WTC11 (cell line): Measurements from ENCODE around the gene HSH2D. TPM values are rescaled to one million over a fixed set of nuclear protein-coding genes. Genes with fewer than 3 reads are reported as not detected.

ENCODE experiments used
- ATAC-seq: fragments of 200-7000 bp; cut with Tn5 transposase; 2 replicates; pipeline ENCODE4 v1.10.0; 2021; ENCODE audit warnings: mild to moderate bottlenecking, moderate library complexity
- CTCF ChIA-PET: fragments of 300-600 bp; sonication (Branson Sonifier 250); formaldehyde crosslinking; loops from one replicate; lab custom pipeline; 2021; ENCODE audit warnings: antibody characterized with exemption; lab: Charles Lee
- POLR2A ChIA-PET: fragments of 350-600 bp; sonication (Branson Sonifier 250); formaldehyde crosslinking; loops from one replicate; lab custom pipeline; 2021; ENCODE audit warnings: antibody characterized with exemption; lab: Charles Lee
- DNase-seq: peaks from one replicate; pipeline ENCODE4 v3.0.0; 2021; ENCODE audit warnings: low spot score
- H3K27ac Mint-ChIP-seq: 2 replicates; pipeline ENCODE4 v1.8.0; 2021; ENCODE audit warnings: mixed read lengths
- H3K27me3 Mint-ChIP-seq: 2 replicates; pipeline ENCODE4 v1.8.0; 2021; ENCODE audit warnings: low read depth, mild to moderate bottlenecking, moderate library complexity, mixed read lengths
- H3K36me3 Mint-ChIP-seq: 2 replicates; pipeline ENCODE4 v1.8.0; 2021; ENCODE audit warnings: mixed read lengths
- H3K4me1 Mint-ChIP-seq: 2 replicates; pipeline ENCODE4 v1.8.0; 2022; ENCODE audit warnings: mixed read lengths
- H3K4me3 Mint-ChIP-seq: 2 replicates; pipeline ENCODE4 v1.8.0; 2021; ENCODE audit warnings: mild to moderate bottlenecking, moderate library complexity, mixed read lengths
- H3K9me3 Mint-ChIP-seq: 2 replicates; pipeline ENCODE4 v1.8.0; 2021; ENCODE audit warnings: mixed read lengths
- ATF1 ChIP-seq: sonication (generic); formaldehyde crosslinking; IDR thresholded peaks from 2 replicates; pipeline ENCODE4 v1.8.1; 2023; ENCODE audit warnings: mild to moderate bottlenecking, moderate library complexity, missing genetic modification reagents
- CBFB ChIP-seq: sonication (generic); formaldehyde crosslinking; IDR thresholded peaks from 2 replicates; pipeline ENCODE4 v1.8.1; 2022; ENCODE audit warnings: mild to moderate bottlenecking, low read depth, missing genetic modification reagents
- CREM ChIP-seq: sonication (generic); formaldehyde crosslinking; IDR thresholded peaks from 2 replicates; pipeline ENCODE4 v1.8.1; 2022; ENCODE audit warnings: mild to moderate bottlenecking, missing genetic modification reagents, moderate library complexity
- GTF2I ChIP-seq: fragments of 250-450 bp; sonication (Bioruptor Pico); conservative IDR thresholded peaks from 2 replicates; pipeline ENCODE4 v1.4.0; 2021; ENCODE audit warnings: mild to moderate bottlenecking
- HMGA2 ChIP-seq: fragments of 250-450 bp; sonication (Bioruptor Pico); IDR thresholded peaks from 2 replicates; pipeline ENCODE4 v1.4.0; 2021; ENCODE audit warnings: mild to moderate bottlenecking, moderate library complexity
- KAT7 ChIP-seq: sonication (generic); formaldehyde crosslinking; IDR thresholded peaks from 2 replicates; pipeline ENCODE4 v1.8.1; 2023; ENCODE audit warnings: missing genetic modification reagents, mild to moderate bottlenecking, borderline replicate concordance
- NFATC4 ChIP-seq: fragments of 250-450 bp; sonication (Bioruptor Pico); IDR thresholded peaks from 2 replicates; pipeline ENCODE4 v1.9.0; 2021; ENCODE audit warnings: mild to moderate bottlenecking
- NR1H2 ChIP-seq: sonication (generic); formaldehyde crosslinking; IDR thresholded peaks from 2 replicates; pipeline ENCODE4 v1.9.0; 2021; ENCODE audit warnings: mild to moderate bottlenecking, moderate library complexity, missing genetic modification reagents
- NR2C2 ChIP-seq: sonication (generic); formaldehyde crosslinking; IDR thresholded peaks from 2 replicates; pipeline ENCODE4 v1.8.0; 2022; ENCODE audit warnings: mild to moderate bottlenecking, missing genetic modification reagents
- OVOL2 ChIP-seq: fragments of 250-450 bp; sonication (Bioruptor Pico); IDR thresholded peaks from 2 replicates; pipeline ENCODE4 v1.9.0; 2021; ENCODE audit warnings: mild to moderate bottlenecking, borderline replicate concordance
- RORB ChIP-seq: fragments of 250-450 bp; sonication (Bioruptor Pico); IDR thresholded peaks from 2 replicates; pipeline ENCODE4 v1.9.0; 2021; ENCODE audit warnings: mild to moderate bottlenecking
- SP1 ChIP-seq: sonication (generic); formaldehyde crosslinking; conservative IDR thresholded peaks from 2 replicates; pipeline ENCODE4 v1.8.1; 2022; ENCODE audit warnings: missing genetic modification reagents
- TP53 ChIP-seq: sonication (generic); formaldehyde crosslinking; IDR thresholded peaks from 2 replicates; pipeline ENCODE4 v1.8.1; 2023; ENCODE audit warnings: mild to moderate bottlenecking, missing genetic modification reagents
- ZBTB21 ChIP-seq: sonication (generic); formaldehyde crosslinking; IDR thresholded peaks from 2 replicates; pipeline ENCODE4 v1.8.1; 2023; ENCODE audit warnings: mild to moderate bottlenecking, missing genetic modification reagents, borderline replicate concordance
- ZNF263 ChIP-seq: sonication (generic); formaldehyde crosslinking; IDR thresholded peaks from 2 replicates; pipeline ENCODE4 v1.8.1; 2022; ENCODE audit warnings: low read depth, mild to moderate bottlenecking, moderate library complexity, missing genetic modification reagents
- total RNA-seq: library from RNA; stranded (reverse); gene quantifications from 3 replicates; pipeline ENCODE4 v1.2.3, GENCODE V29; 2021
- TF ChIP-seq, protein P1 (sequence below): fragments of 250-450 bp; sonication (Bioruptor Pico); IDR thresholded peaks from 2 replicates; pipeline ENCODE4 v2.1.2; 2022; ENCODE audit warnings: mild to moderate bottlenecking, moderate library complexity
- TF ChIP-seq, protein P2 (sequence below): fragments of 250-450 bp; sonication (Bioruptor Pico); IDR thresholded peaks from 2 replicates; pipeline ENCODE4 v1.9.0; 2021; ENCODE audit warnings: mild to moderate bottlenecking
- TF ChIP-seq, protein P3 (sequence below): sonication (generic); formaldehyde crosslinking; conservative IDR thresholded peaks from 2 replicates; pipeline ENCODE4 v1.8.1; 2023; ENCODE audit warnings: mild to moderate bottlenecking, low read depth, missing genetic modification reagents, moderate library complexity
- TF ChIP-seq, protein P4 (sequence below): sonication (generic); formaldehyde crosslinking; IDR thresholded peaks from 2 replicates; pipeline ENCODE4 v1.8.1; 2022; ENCODE audit warnings: low read depth, missing genetic modification reagents, borderline replicate concordance

The HSH2D gene
- total RNA-seq, 1 experiment from 2014 or later = 1.6 TPM

DNA sequence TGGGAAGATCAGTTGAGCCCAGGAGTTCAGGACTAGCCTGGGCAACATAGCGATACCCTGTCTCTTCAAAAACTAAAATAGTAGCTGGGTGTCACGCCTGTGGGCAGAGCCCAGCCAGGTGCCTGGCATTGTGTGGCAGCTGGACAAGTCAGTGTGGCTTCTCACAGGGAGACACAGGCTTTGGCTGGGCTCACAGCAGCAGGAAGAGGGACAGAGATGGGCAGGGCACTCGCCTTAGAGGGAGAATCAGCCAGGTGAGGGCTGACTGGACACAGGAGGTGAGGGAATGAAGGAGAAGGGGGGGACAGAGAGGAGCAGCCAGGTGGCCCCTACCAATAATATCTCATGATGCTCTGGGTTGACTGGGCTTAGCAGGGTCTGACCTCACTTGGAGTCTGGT lies 45.0 kb downstream of the HSH2D start:
- POLR2A ChIA-PET = no interaction called here
- H3K4me1 Mint-ChIP-seq = peaks cover 9% of the 10 kb centered on the region
- H3K27ac Mint-ChIP-seq = no peak overlapping the region
- no peaks in the 10 kb centered on the region; the same call in 1 of the 2 replicates for H3K27me3 Mint-ChIP-seq
- no peaks in the 10 kb centered on the region for H3K9me3 Mint-ChIP-seq
- H3K4me3 Mint-ChIP-seq = no peak overlapping the region
- peaks cover 41% of the 10 kb centered on the region for H3K36me3 Mint-ChIP-seq
- no peak for DNase-seq
- CTCF ChIA-PET = interaction anchor here (1.8 kb wide), 1 partner anchor 147 kb away, joined by 4 read pairs; no protein-coding TSS in a partner anchor
- TF ChIP-seq RORB (CRISPR knock-in tag) (no peak), ATF1 (CRISPR knock-in tag) (no peak)
- ATAC-seq = no peak

DNA sequence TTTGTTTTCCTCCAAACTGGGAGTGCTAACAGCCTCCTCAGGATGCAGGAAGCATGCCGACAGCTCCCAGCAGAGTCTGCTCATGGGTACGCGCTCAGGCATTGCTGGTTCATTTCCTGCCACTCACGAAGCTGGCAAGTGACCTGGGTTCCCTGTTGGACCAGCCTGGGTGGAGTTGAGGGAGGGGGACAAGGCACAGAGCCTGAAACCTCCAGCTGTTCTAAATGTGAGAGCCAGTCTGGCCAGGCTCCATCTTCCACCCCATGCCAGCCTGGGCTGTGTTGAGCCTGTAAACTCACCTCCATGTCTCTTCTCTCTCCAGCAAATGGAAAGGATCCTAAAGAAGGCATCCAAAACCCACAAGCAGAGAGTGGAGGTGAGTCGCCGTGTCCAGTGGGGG lies 46.7 kb downstream of the HSH2D start:
- ChIA-PET POLR2A (no interaction called here), CTCF (no interaction called here)
- DNase-seq (no peak), ATAC-seq (no peak)
- Mint-ChIP-seq H3K27ac (no peak overlapping the region), H3K4me1 (peaks cover 11% of the 10 kb centered on the region), H3K27me3 (no peaks in the 10 kb centered on the region; the same call in 1 of the 2 replicates), H3K9me3 (no peaks in the 10 kb centered on the region), H3K36me3 (peaks cover 41% of the 10 kb centered on the region), H3K4me3 (no peak overlapping the region)
- no peak for TF ChIP-seq NR1H2 (CRISPR knock-in tag)
- TF ChIP-seq, all 79 proteins: peak for 0

DNA sequence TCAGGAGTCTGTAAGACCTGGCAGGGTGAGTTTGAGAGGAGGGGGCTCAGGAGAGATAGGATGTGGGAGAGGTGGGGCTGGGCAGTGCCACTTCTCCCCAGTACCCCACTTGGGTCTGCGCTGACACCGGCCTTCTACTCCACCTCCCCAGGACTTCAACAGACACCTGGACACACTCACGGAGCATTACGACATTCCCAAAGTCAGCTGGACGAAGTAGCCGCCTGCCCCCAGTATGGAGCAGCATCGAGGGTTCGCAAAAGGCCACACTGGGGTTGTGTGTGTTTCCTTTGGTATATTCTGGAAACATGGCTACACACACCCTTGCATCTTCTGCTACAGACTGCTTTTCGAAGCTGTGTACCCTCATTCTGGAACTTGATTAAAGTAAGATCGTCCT lies 47.3 kb downstream of the HSH2D start:
- no peaks in the 10 kb centered on the region for H3K9me3 Mint-ChIP-seq
- ATAC-seq (no peak), DNase-seq (no peak)
- peaks cover 8% of the 10 kb centered on the region for H3K4me1 Mint-ChIP-seq
- peaks cover 38% of the 10 kb centered on the region for H3K36me3 Mint-ChIP-seq
- H3K27ac Mint-ChIP-seq = no peak overlapping the region
- H3K4me3 Mint-ChIP-seq = no peak overlapping the region
- ChIA-PET POLR2A (no interaction called here), CTCF (no interaction called here)
- TF ChIP-seq NR2C2 (CRISPR knock-in tag) (no peak), SP1 (no peak), ZNF263 (no peak), CREM (no peak), HMGA2 (CRISPR knock-in tag) (no peak), NFATC4 (CRISPR knock-in tag) (no peak)
- TF ChIP-seq, protein P1, sequence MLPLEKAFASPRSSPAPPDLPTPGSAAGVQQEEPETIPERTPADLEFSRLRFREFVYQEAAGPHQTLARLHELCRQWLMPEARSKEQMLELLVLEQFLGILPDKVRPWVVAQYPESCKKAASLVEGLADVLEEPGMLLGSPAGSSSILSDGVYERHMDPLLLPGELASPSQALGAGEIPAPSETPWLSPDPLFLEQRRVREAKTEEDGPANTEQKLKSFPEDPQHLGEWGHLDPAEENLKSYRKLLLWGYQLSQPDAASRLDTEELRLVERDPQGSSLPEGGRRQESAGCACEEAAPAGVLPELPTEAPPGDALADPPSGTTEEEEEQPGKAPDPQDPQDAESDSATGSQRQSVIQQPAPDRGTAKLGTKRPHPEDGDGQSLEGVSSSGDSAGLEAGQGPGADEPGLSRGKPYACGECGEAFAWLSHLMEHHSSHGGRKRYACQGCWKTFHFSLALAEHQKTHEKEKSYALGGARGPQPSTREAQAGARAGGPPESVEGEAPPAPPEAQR (CRISPR knock-in tag) = no peak
- TF ChIP-seq, protein P2, sequence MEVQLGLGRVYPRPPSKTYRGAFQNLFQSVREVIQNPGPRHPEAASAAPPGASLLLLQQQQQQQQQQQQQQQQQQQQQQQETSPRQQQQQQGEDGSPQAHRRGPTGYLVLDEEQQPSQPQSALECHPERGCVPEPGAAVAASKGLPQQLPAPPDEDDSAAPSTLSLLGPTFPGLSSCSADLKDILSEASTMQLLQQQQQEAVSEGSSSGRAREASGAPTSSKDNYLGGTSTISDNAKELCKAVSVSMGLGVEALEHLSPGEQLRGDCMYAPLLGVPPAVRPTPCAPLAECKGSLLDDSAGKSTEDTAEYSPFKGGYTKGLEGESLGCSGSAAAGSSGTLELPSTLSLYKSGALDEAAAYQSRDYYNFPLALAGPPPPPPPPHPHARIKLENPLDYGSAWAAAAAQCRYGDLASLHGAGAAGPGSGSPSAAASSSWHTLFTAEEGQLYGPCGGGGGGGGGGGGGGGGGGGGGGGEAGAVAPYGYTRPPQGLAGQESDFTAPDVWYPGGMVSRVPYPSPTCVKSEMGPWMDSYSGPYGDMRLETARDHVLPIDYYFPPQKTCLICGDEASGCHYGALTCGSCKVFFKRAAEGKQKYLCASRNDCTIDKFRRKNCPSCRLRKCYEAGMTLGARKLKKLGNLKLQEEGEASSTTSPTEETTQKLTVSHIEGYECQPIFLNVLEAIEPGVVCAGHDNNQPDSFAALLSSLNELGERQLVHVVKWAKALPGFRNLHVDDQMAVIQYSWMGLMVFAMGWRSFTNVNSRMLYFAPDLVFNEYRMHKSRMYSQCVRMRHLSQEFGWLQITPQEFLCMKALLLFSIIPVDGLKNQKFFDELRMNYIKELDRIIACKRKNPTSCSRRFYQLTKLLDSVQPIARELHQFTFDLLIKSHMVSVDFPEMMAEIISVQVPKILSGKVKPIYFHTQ (CRISPR knock-in tag) = no peak
- TF ChIP-seq, protein P3, sequence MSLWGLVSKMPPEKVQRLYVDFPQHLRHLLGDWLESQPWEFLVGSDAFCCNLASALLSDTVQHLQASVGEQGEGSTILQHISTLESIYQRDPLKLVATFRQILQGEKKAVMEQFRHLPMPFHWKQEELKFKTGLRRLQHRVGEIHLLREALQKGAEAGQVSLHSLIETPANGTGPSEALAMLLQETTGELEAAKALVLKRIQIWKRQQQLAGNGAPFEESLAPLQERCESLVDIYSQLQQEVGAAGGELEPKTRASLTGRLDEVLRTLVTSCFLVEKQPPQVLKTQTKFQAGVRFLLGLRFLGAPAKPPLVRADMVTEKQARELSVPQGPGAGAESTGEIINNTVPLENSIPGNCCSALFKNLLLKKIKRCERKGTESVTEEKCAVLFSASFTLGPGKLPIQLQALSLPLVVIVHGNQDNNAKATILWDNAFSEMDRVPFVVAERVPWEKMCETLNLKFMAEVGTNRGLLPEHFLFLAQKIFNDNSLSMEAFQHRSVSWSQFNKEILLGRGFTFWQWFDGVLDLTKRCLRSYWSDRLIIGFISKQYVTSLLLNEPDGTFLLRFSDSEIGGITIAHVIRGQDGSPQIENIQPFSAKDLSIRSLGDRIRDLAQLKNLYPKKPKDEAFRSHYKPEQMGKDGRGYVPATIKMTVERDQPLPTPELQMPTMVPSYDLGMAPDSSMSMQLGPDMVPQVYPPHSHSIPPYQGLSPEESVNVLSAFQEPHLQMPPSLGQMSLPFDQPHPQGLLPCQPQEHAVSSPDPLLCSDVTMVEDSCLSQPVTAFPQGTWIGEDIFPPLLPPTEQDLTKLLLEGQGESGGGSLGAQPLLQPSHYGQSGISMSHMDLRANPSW (CRISPR knock-in tag) = no peak
- no peaks in the 10 kb centered on the region; the same call in 1 of the 2 replicates for H3K27me3 Mint-ChIP-seq

DNA sequence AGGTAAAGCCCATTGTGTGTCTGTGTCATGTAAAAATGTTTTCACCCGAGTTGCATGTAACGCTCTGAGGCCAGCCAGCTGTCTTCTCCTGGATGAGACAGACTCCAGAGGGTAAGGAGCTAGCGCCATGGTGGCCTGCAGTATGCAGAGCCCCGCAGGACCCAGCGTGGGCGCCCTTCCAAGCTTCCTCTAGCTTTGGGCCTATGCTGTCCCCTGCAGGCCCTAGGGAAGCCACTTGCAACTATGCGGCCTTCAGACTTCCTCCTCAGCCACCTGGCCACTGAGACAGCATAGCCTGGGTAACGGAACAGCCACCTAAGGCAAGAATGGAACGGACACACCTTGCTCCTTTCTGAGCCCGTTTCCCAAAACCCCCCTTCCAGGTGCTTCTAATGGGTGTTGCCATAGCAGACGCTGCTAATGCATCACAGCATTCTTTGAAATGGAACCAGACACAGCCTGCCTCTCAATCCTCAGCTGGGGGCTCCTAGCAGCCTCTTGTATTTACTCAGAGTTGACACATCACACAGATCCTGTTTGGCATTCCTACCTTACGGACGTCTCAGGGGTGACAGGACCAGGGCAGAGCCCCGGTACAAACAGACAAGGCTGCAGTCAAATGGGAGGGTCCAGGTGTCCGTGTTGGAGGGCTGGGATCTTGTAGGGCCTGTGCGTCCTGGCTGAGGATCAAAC lies 47.9 kb downstream of the HSH2D start:
- no peak for ATAC-seq
- peaks cover 38% of the 10 kb centered on the region for H3K36me3 Mint-ChIP-seq
- no peak for TF ChIP-seq GTF2I
- no peak for TF ChIP-seq KAT7 (CRISPR knock-in tag)
- no peak for TF ChIP-seq TP53 (CRISPR knock-in tag)
- no peak for TF ChIP-seq ZBTB21
- TF ChIP-seq CBFB (CRISPR knock-in tag) = no peak
- TF ChIP-seq, protein P4, sequence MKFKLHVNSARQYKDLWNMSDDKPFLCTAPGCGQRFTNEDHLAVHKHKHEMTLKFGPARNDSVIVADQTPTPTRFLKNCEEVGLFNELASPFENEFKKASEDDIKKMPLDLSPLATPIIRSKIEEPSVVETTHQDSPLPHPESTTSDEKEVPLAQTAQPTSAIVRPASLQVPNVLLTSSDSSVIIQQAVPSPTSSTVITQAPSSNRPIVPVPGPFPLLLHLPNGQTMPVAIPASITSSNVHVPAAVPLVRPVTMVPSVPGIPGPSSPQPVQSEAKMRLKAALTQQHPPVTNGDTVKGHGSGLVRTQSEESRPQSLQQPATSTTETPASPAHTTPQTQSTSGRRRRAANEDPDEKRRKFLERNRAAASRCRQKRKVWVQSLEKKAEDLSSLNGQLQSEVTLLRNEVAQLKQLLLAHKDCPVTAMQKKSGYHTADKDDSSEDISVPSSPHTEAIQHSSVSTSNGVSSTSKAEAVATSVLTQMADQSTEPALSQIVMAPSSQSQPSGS (CRISPR knock-in tag) = no peak
- no peak for TF ChIP-seq HMGA2 (CRISPR knock-in tag)
- no peak for TF ChIP-seq OVOL2 (CRISPR knock-in tag)

More for the DNA sequence above, 47.9 kb downstream of the HSH2D start:
- H3K4me3 Mint-ChIP-seq = no peak overlapping the region
- H3K4me1 Mint-ChIP-seq = peaks cover 8% of the 10 kb centered on the region
- no peak overlapping the region for H3K27ac Mint-ChIP-seq
- no peak for DNase-seq
- H3K9me3 Mint-ChIP-seq = no peaks in the 10 kb centered on the region
- no peaks in the 10 kb centered on the region; the same call in 1 of the 2 replicates for H3K27me3 Mint-ChIP-seq
- ChIA-PET CTCF (no interaction called here), POLR2A (no interaction called here)
